K562 (cell line): ENCODE measurements around the gene SART3. TPM values are rescaled to one million over a fixed set of nuclear protein-coding genes. Genes with fewer than 3 reads are reported as not detected.

Experiments
- ATF4 ChIP-seq: fragments of 450-650 bp; formaldehyde crosslinking; IDR thresholded peaks from 2 replicates; pipeline ENCODE4 v1.4.0; 2022; ENCODE audit warnings: mild to moderate bottlenecking, moderate library complexity
- ATF6 ChIP-seq: sonication (generic); formaldehyde crosslinking; IDR thresholded peaks from 2 replicates; pipeline ENCODE4 v1.4.0; 2020; ENCODE audit warnings: mild to moderate bottlenecking, missing genetic modification reagents
- CBFA2T3 ChIP-seq: fragments of 450-650 bp; IDR thresholded peaks from 2 replicates; pipeline ENCODE4 v1.6.1; 2017
- DMBX1 ChIP-seq: fragments of 250-450 bp; sonication (Bioruptor Pico); IDR thresholded peaks from 2 replicates; pipeline ENCODE4 v1.8.0; 2022; ENCODE audit warnings: inconsistent platforms, mild to moderate bottlenecking, moderate library complexity, borderline replicate concordance
- GABPB2 ChIP-seq: fragments of 250-450 bp; sonication (Bioruptor Pico); conservative IDR thresholded peaks from 2 replicates; pipeline ENCODE4 v1.5.1; 2021; ENCODE audit warnings: mild to moderate bottlenecking
- HDAC3 ChIP-seq: fragments of 450-650 bp; IDR thresholded peaks from 2 replicates; pipeline ENCODE4 v1.6.1; 2018; ENCODE audit warnings: borderline replicate concordance, mild to moderate bottlenecking, moderate library complexity; ENCODE audit not compliant: partially characterized antibody
- HDAC8 ChIP-seq: fragments of 450-650 bp; IDR thresholded peaks from 2 replicates; pipeline ENCODE4 v1.6.1; 2016; ENCODE audit warnings: mild to moderate bottlenecking, missing genetic modification characterization, moderate library complexity, missing compliant biosample characterization
- HNRNPL ChIP-seq: fragments of 200-400 bp; formaldehyde crosslinking; IDR thresholded peaks from 2 replicates; pipeline ENCODE4 v1.6.1; 2017; ENCODE audit warnings: low read depth, mild to moderate bottlenecking, low read length
- KHSRP ChIP-seq: fragments of 450-650 bp; IDR thresholded peaks from 2 replicates; pipeline ENCODE4 v1.6.1; 2017
- KLF10 ChIP-seq: fragments of 250-450 bp; sonication (Bioruptor Pico); IDR thresholded peaks from 2 replicates; pipeline ENCODE4 v1.6.1; 2021; ENCODE audit warnings: matching md5 sums
- RHOXF2B ChIP-seq: fragments of 250-450 bp; sonication (Bioruptor Pico); conservative IDR thresholded peaks from 2 replicates; pipeline ENCODE4 v1.5.1; 2021
- TCF15 ChIP-seq: fragments of 250-450 bp; sonication (Bioruptor Pico); IDR thresholded peaks from 2 replicates; pipeline ENCODE4 v1.8.0; 2022; ENCODE audit warnings: moderate library complexity, mild to moderate bottlenecking, inconsistent platforms
- TCF7 ChIP-seq: sonication (generic); IDR thresholded peaks from 2 replicates; pipeline ENCODE4 v1.6.1; 2016; ENCODE audit warnings: antibody characterized with exemption, borderline replicate concordance
- XRCC3 ChIP-seq: fragments of 450-650 bp; IDR thresholded peaks from 2 replicates; pipeline ENCODE4 v1.6.1; 2017; ENCODE audit warnings: mild to moderate bottlenecking, moderate library complexity
- ZBTB11 ChIP-seq, 3 experiments: fragments of 200-800 bp in 1 of 3; fragments of 250-450 bp in 1 of 3; fragments of 450-650 bp in 1 of 3; sonication (Bioruptor Pico) in 1 of 3; sonication (Bioruptor generic) in 1 of 3; formaldehyde crosslinking in 1 of 3; IDR thresholded peaks; 2 replicates each; pipeline versions ENCODE4 v1.6.1 to v1.8.0; 2016 to 2022; ENCODE audit warnings: mild to moderate bottlenecking in 2 of 3, missing genetic modification characterization in 2 of 3, missing compliant biosample characterization in 1 of 3, moderate library complexity in 1 of 3
- ZNF518B ChIP-seq: fragments of 250-450 bp; sonication (Bioruptor Pico); IDR thresholded peaks from 2 replicates; pipeline ENCODE4 v1.5.0; 2021; ENCODE audit warnings: mild to moderate bottlenecking, moderate library complexity
- ZNF79 ChIP-seq: fragments of 250-450 bp; sonication (Bioruptor Pico); IDR thresholded peaks from 2 replicates; pipeline ENCODE4 v1.4.0; 2020; ENCODE audit warnings: low read depth, mild to moderate bottlenecking, moderate library complexity
- polyA plus RNA-seq, 8 experiments: library from polyadenylated mRNA; depleted of rRNA in 4 of 8; stranded (reverse) in 5 of 8; unstranded in 3 of 8; fragments of >200 nt; fragmentation: Nextera tagmentation in 2 of 8; fragmentation: Illumina TruSeq in 1 of 8; extraction: Ambion mirVana in 2 of 8; extraction: Trizol in 1 of 8; gene quantifications; 2 replicates each; pipeline versions ENCODE4 v1.2.1 to v1.2.3, GENCODE V29; 2011 to 2014; ENCODE audit warnings: inconsistent platforms in 1 of 8, missing spikeins in 1 of 8
- total RNA-seq, 7 experiments: library from RNA; depleted of rRNA in 6 of 7; stranded (reverse); fragments of >200 nt in 6 of 7; fragmentation: Illumina TruSeq in 2 of 7; extraction: Trizol in 2 of 7; gene quantifications; 2 replicates each; pipeline versions ENCODE4 v1.2.1 to v1.2.3, GENCODE V29; 2011 to 2021; ENCODE audit warnings: low replicate concordance in 1 of 7

Gene SART3
- total and polyA plus RNA-seq, 9 of the 15 experiments (the other 6 are each of a cell fraction or from before 2014, with no cell fraction given), result 8.9 to 167 (median 56.7) TPM

GRCh38 chr12:108514973-108515814 lies 45.8 kb downstream of the SART3 start, which contains the start of gene FICD (continued):
- no peak for TF ChIP-seq TCF7
- no peak for TF ChIP-seq RHOXF2B
- TF ChIP-seq HDAC3, result no peak
- TF ChIP-seq DMBX1, result 0 out of 2 replicates have a peak, but pooled peaks have one; percentile 4
- no peak for TF ChIP-seq TCF15
- no peak for TF ChIP-seq CBFA2T3
- peak; percentile 84; the same call in 1 of the 2 replicates for TF ChIP-seq ATF6 (CRISPR knock-in tag)
- no peak for TF ChIP-seq ATF4 (CRISPR knock-in tag)
- no peak for TF ChIP-seq ZNF518B (CRISPR knock-in tag)
- TF ChIP-seq ZNF79 (CRISPR knock-in tag), result no peak
- no peak for TF ChIP-seq KLF10 (CRISPR knock-in tag)
- no peak for TF ChIP-seq GABPB2 (CRISPR knock-in tag)
- no peak for TF ChIP-seq KHSRP
- TF ChIP-seq HNRNPL, result no peak
- TF ChIP-seq ZBTB11 (CRISPR knock-in tag; IDR thresholded peaks at IDR 0.05), result no peak; a peak in 1 of 6 replicates
- TF ChIP-seq XRCC3, result no peak
- TF ChIP-seq HDAC8, result no peak
